ENCODE results near the gene ICOSLG.
"Not testable (repeated sequence)": the region's sequence is repeated elsewhere in the genome, so short reads cannot be mapped to it uniquely, and the experiment has no call there.

- not testable (repeated sequence) for TF ChIP-seq CTCF (IDR thresholded peaks at IDR 0.05; ENCODE audit: borderline replicate concordance, extremely low read depth, low read length, poor library complexity, severe bottlenecking); EZH2 (IDR thresholded peaks at IDR 0.05; ENCODE audit: borderline replicate concordance, low read depth, low read length, severe bottlenecking)
Observed at GRCh38 chr21:44197156-44197516, 43.6 kb downstream of the ICOSLG start.

All from DND-41 (cell line).